HL-60 (cell line): Measurements from ENCODE around the gene GTF3C5.

Experiments used
- GABPA ChIP-seq: IDR thresholded peaks from 2 replicates; pipeline ENCODE4 v1.6.1; 2012; ENCODE audit warnings: low read depth
- POLR2AphosphoS5 ChIP-seq: IDR thresholded peaks from 2 replicates; pipeline ENCODE4 v1.6.1; 2012; ENCODE audit warnings: low read depth
- TF ChIP-seq, protein P1 (sequence below): IDR thresholded peaks from one replicate; pipeline ENCODE4 v1.5.1; 2011; ENCODE audit warnings: low read length, control low read depth, inconsistent platforms; ENCODE audit not compliant: insufficient read depth
- TF ChIP-seq, protein P2 (sequence below): IDR thresholded peaks from 2 replicates; pipeline ENCODE4 v1.6.1; 2012; ENCODE audit warnings: low read depth; ENCODE audit not compliant: insufficient replicate concordance

GRCh38 chr9:133058071-133058470 lies 27.3 kb downstream of the GTF3C5 start:
- TF ChIP-seq, protein P1, sequence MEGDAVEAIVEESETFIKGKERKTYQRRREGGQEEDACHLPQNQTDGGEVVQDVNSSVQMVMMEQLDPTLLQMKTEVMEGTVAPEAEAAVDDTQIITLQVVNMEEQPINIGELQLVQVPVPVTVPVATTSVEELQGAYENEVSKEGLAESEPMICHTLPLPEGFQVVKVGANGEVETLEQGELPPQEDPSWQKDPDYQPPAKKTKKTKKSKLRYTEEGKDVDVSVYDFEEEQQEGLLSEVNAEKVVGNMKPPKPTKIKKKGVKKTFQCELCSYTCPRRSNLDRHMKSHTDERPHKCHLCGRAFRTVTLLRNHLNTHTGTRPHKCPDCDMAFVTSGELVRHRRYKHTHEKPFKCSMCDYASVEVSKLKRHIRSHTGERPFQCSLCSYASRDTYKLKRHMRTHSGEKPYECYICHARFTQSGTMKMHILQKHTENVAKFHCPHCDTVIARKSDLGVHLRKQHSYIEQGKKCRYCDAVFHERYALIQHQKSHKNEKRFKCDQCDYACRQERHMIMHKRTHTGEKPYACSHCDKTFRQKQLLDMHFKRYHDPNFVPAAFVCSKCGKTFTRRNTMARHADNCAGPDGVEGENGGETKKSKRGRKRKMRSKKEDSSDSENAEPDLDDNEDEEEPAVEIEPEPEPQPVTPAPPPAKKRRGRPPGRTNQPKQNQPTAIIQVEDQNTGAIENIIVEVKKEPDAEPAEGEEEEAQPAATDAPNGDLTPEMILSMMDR, result no peak
- TF ChIP-seq POLR2AphosphoS5 (no peak), GABPA (no peak)
- TF ChIP-seq, protein P2, sequence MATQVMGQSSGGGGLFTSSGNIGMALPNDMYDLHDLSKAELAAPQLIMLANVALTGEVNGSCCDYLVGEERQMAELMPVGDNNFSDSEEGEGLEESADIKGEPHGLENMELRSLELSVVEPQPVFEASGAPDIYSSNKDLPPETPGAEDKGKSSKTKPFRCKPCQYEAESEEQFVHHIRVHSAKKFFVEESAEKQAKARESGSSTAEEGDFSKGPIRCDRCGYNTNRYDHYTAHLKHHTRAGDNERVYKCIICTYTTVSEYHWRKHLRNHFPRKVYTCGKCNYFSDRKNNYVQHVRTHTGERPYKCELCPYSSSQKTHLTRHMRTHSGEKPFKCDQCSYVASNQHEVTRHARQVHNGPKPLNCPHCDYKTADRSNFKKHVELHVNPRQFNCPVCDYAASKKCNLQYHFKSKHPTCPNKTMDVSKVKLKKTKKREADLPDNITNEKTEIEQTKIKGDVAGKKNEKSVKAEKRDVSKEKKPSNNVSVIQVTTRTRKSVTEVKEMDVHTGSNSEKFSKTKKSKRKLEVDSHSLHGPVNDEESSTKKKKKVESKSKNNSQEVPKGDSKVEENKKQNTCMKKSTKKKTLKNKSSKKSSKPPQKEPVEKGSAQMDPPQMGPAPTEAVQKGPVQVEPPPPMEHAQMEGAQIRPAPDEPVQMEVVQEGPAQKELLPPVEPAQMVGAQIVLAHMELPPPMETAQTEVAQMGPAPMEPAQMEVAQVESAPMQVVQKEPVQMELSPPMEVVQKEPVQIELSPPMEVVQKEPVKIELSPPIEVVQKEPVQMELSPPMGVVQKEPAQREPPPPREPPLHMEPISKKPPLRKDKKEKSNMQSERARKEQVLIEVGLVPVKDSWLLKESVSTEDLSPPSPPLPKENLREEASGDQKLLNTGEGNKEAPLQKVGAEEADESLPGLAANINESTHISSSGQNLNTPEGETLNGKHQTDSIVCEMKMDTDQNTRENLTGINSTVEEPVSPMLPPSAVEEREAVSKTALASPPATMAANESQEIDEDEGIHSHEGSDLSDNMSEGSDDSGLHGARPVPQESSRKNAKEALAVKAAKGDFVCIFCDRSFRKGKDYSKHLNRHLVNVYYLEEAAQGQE, result no peak
